HG02798 (cell line): Measurements from ENCODE around the gene CDH23.

Experiments
- ATAC-seq: cut with Tn5 transposase; IDR thresholded peaks from one replicate; pipeline ENCODE4 v1.9.1; 2021; ENCODE audit warnings: mild to moderate bottlenecking; ENCODE audit not compliant: unreplicated experiment, poor library complexity

The CDH23 gene

GRCh38 chr10:71753960-71754505 lies 357.3 kb downstream of the CDH23 start:
- no peak for ATAC-seq

GRCh38 chr10:71754562-71754961 lies 357.8 kb downstream of the CDH23 start:
- no peak for ATAC-seq

GRCh38 chr10:71755179-71755879 lies 358.6 kb downstream of the CDH23 start:
- ATAC-seq = no peak

DNA sequence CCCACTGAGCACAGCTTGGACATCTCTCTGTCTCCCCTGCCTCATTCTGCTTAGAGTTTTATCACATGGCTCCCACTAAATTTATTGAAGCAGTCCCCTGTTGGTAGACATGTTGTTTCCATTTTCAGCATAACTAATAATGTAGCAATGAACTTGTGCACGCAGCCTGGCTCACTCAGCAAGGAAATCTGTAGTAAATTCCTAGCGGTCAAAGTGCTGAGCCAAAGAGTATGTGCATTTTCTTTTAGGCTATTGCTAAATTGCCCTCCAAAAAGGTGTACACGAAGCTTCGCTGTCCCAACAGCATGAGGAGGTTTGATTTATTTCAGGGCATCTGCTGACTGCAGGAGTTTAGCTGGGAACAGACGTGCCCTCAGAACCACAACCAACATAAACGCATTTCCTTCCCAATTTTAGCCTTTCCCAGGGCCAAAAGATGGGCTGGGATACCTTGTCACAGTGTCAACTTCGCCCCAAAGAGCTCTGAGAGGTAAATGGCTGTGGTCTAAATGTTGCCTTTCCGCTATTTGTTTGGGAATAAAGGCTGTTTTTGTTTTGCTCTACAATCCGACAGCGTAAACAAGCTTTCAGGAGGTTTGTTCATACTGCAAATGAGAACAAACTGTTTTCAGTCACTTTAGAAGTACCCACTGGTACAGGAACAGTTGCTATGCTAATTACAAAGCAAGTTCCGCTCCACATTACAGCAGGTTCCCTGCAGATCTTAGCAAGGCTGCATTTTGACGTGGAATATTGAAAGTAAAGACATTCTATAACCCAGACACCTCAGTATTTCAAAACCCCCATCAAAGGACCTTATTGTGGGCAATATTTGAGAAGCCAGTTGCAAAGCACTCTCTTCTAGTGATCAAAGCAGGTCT lies 359.8 kb downstream of the CDH23 start:
- no peak for ATAC-seq

GRCh38 chr10:71757399-71757922 lies 360.7 kb downstream of the CDH23 start:
- no peak for ATAC-seq

DNA sequence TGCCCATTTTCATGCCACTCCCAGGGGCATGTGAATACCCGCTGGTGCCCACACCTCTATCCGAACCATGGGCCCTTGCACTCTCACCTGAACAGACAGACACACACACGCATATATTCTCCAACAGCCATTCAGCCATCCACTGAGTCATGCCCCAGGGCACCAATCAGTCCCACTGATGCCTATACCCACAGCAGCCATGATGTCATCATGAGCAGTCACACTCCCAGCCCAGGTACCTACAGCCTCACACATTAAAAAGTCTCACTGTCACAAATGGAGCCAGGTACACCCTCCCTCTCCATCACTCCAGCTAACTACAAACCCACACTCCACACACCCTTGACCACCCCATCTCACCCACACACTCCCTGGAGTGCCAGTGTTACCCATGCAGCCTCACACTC lies 364.4 kb downstream of the CDH23 start:
- no peak for ATAC-seq

DNA sequence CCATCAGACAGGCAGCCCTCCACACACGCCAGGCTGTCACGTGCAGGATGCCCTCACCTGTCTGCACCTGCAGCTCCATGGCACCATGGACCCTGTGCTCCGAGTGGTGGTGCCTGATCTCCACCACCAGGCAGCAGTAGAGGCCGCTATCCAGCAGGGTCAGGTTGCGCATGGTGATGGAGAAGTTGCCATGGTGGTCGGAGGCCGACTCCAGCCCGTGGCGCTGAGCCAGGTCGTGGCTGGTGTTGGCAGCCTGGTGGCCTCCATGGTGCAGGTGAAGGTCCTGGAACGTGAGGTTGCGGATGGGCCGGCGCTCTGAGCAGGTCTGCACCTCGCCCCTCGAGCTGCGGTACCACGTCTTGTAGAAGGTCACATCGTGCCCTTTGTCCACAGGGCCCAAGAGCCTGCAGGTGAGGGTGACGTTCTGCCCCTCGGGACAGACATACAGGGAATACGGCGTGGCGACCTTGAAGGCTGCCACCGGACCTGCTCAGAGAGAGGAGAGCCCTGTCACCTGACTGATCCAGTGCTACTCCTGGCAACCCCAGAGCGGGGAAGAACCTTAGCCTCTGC lies 364.9 kb downstream of the CDH23 start:
- ATAC-seq = no peak

GRCh38 chr10:71762324-71762723 lies 365.6 kb downstream of the CDH23 start:
- ATAC-seq = no peak

GRCh38 chr10:71763352-71764127 lies 366.8 kb downstream of the CDH23 start:
- ATAC-seq = no peak

- ATAC-seq = no peak
These were observed 368.6 kb downstream of the CDH23 start for GRCh38 chr10:71765176-71765904.

- no peak for ATAC-seq
These were observed 369.4 kb downstream of the CDH23 start for GRCh38 chr10:71765906-71766716.

GRCh38 chr10:71766717-71767419 lies 370.1 kb downstream of the CDH23 start:
- ATAC-seq = no peak

DNA sequence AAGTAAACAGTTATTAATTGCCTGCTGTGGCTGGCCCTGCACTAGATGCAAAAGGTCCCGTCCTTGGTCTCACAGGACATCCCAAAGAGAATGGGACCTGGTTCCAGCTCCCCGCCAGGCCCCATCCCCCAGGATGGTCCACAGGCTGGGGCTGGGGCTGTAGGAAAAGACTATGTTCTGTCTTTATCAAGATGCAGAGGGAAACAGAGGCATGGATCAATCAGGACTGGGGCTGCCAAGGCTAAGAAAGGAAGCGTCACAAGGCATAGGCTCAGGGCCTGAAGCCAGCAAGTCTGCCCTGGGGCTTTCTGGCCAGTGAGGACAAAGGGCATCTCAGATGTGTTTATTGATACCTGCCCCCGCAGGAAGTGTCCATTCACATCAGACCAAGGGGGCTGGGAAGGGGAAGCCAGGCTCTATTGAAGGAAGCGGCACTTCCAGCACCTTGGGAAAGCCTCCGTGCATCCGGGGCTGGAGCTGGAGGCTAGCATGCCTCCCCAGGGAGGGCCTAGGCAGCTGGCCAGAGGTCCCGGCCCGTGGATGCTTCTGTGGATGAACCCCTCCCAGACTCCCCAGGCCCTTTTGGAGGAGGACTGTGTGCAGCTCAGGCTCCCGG lies 370.8 kb downstream of the CDH23 start:
- ATAC-seq = no peak

DNA sequence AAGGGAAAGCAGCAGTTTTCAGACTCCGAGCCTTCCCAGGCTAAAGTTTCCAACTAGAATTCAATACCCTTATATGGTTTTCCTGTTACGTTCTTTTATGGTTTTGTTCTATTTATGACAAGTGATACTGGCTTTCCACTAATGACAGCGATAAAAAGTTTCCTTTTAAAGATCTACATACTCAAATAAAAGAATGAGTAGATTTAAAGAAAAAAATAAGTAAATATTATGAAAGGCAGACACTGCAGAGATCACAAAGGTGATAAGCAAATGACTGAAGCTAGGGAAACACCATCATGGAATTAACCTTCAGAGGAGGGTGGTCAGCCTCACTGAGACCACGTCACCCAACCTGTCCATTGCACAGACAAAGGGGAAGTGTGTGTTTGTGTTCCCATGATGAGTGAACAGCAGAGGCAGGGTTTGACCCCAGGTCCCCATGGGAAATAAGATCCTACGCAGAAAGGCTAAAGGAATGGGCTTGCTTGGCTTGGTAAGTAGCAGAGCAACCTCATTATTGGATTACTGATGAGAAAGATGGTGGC lies 372.6 kb downstream of the CDH23 start:
- ATAC-seq = peak; percentile 23

- ATAC-seq = no peak
These were observed 373.5 kb downstream of the CDH23 start for GRCh38 chr10:71770255-71770654.

GRCh38 chr10:71770789-71771188 lies 374.1 kb downstream of the CDH23 start:
- no peak for ATAC-seq

DNA sequence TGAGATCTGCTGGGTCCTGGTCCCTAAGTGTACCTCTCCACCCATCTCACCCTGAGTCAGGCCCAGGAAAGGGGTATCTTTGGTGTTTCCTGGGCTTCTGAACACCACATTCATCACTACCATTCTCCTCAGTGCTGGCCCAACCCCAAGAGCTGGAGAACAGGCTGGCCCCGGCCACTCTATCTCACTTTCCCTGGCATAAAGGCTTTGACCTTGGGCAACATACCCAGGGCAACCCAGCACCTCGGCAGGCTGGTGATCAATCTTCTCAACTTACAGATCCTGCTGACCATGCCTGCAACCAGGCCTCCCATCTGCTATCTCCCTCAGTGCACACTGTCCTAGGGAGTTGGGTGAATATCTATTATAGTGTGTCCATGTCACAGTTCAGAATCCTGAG lies 374.5 kb downstream of the CDH23 start:
- ATAC-seq = no peak
